ENCODE data around the gene TGFA. TPM values are rescaled to one million over a fixed set of nuclear protein-coding genes. Genes with fewer than 3 reads are reported as not detected.

TGFA gene
- total and polyA plus RNA-seq, 9 donors, result 0.08 to 8.7 (median 1.2) TPM

DNA sequence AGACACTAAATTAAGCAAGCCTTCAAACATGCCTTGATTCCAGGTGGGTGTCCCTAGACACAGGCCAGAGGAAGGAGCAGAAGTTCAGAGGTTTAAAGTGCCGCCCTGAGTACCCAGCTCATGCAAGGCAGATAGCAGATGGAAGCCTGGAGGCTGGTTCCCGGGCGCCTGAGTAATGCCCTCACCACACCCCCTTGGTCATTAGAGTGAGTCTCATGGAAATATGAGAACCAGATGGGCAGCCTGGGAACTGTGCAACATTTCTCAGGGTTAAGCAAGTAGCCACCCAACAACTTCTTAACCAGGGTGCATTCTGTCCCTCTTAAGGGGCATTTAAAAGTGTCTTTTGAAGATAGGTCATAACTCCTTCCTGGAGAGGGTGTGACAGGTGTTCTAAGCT is 44.1 kb downstream of the TGFA start:
- no peak overlapping the region for H3K4me3 ChIP-seq
- no peaks in the 10 kb centered on the region for H3K36me3 ChIP-seq
- TF ChIP-seq POLR2A (IDR thresholded peaks at IDR 0.05), result no peak
- no peak for TF ChIP-seq EP300 (IDR thresholded peaks at IDR 0.05)
- TF ChIP-seq, protein P1, sequence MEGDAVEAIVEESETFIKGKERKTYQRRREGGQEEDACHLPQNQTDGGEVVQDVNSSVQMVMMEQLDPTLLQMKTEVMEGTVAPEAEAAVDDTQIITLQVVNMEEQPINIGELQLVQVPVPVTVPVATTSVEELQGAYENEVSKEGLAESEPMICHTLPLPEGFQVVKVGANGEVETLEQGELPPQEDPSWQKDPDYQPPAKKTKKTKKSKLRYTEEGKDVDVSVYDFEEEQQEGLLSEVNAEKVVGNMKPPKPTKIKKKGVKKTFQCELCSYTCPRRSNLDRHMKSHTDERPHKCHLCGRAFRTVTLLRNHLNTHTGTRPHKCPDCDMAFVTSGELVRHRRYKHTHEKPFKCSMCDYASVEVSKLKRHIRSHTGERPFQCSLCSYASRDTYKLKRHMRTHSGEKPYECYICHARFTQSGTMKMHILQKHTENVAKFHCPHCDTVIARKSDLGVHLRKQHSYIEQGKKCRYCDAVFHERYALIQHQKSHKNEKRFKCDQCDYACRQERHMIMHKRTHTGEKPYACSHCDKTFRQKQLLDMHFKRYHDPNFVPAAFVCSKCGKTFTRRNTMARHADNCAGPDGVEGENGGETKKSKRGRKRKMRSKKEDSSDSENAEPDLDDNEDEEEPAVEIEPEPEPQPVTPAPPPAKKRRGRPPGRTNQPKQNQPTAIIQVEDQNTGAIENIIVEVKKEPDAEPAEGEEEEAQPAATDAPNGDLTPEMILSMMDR (IDR thresholded peaks at IDR 0.05), result no peak
- DNase-seq, result no peak
- H3K4me1 ChIP-seq (ENCODE audit: insufficient read depth), result no peaks in the 10 kb centered on the region
- no peak overlapping the region for H3K27ac ChIP-seq
- intact Hi-C loops (cut with DNase I), result no loop called here
- H3K27me3 ChIP-seq, result no peaks in the 10 kb centered on the region
- H3K9me3 ChIP-seq, result no peaks in the 10 kb centered on the region
- WGBS, 3 donors, result 68 to 90% (median 76%) methylated on average over 3 of the region's 3 CpGs

DNA sequence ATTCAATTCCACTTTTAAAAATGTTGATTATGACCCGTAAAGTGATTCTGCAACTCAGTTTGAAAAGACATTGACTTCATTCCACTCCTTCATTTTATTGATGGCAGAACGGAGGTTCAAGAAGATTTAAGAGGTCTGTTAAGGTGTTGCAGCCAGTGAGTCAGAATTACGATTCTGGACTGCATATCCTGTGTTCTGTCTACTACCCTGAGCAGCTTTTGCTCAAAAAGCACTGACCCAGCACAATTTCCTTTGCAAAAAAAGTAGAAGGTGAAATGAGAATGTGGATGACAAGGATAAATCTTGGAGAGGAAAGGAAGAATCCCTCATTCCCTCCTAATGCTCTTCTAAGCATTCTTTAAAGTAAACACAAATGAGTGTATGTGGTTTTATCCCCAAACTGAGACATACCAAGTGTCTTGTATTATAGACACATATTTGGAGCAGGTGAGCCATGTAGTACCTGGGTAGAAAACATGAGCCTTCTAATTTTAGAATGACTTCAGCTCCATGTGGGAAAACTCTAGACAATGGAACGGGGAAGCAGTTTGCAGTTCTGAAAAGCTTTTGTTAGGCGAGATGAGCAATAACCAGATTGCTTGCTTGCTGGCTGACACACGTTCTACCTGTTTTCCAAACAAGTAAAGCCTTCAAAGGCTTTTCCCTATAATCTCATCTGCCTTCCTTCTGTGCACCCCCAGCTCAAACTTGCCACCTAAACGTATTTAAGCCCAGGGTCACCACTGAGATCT is 44.7 kb downstream of the TGFA start:
- Histone ChIP-seq H3K27me3 (no peaks in the 10 kb centered on the region), H3K36me3 (no peaks in the 10 kb centered on the region), H3K9me3 (no peaks in the 10 kb centered on the region), H3K27ac (no peak overlapping the region), H3K4me3 (no peak overlapping the region), H3K4me1 (ENCODE audit: insufficient read depth) (no peaks in the 10 kb centered on the region)
- 51 to 61% (median 59%) methylated on average over 7 of the region's 7 CpGs for WGBS, 3 donors
- intact Hi-C loops (cut with DNase I), result no loop called here
- TF ChIP-seq POLR2A (IDR thresholded peaks at IDR 0.05) (no peak), EP300 (IDR thresholded peaks at IDR 0.05) (no peak)
- TF ChIP-seq, protein P1 (IDR thresholded peaks at IDR 0.05), result no peak
- no peak for DNase-seq

DNA sequence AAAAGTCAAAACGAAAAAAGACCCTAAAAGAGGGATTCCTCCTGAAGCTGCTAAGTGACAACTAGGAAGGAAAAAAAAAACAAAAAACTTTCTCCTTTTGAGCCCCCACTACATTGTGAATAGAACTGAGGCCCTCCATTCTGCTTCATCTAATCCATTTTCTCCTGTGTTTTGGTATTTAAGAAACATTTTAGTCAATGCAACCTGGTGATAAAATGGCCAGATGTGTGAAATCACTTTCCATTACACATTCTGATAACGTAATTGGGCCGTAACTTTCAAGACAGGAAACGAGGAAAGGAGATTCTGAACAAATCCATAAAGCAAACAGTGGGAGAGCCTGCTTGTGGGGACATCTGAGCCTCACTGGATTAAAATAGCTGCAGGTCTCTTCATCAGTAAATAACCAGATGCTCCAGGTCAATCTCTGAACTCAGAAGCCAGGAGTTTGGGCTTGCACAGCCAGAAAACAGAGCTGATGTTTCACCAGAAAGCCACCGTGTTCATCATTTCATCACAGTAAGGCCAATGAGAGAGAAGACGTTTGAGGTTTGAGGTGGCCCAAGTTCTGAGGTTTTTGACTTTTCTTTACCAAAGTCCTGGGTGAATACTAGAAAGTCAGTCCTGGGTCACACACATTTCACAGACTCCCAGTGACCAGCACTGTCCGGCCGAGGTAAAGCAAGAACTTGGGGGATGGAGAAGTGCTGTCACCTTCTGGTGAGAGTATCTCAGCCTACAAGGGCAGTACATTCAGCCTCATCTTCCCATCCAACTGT is 47.8 kb downstream of the TGFA start:
- H3K9me3 ChIP-seq, result no peaks in the 10 kb centered on the region
- H3K4me3 ChIP-seq, result no peak overlapping the region
- H3K27me3 ChIP-seq, result no peaks in the 10 kb centered on the region
- no peak overlapping the region for H3K27ac ChIP-seq
- TF ChIP-seq POLR2A (IDR thresholded peaks at IDR 0.05) (no peak), EP300 (IDR thresholded peaks at IDR 0.05) (no peak)
- TF ChIP-seq, protein P1 (IDR thresholded peaks at IDR 0.05), result no peak
- WGBS, 3 donors, result 57 to 61% (median 59%) methylated on average over 8 of the region's 8 CpGs
- intact Hi-C loops (cut with DNase I), result no loop called here
- H3K36me3 ChIP-seq, result no peaks in the 10 kb centered on the region
- no peaks in the 10 kb centered on the region for H3K4me1 ChIP-seq (ENCODE audit: insufficient read depth)
- DNase-seq, result no peak

DNA sequence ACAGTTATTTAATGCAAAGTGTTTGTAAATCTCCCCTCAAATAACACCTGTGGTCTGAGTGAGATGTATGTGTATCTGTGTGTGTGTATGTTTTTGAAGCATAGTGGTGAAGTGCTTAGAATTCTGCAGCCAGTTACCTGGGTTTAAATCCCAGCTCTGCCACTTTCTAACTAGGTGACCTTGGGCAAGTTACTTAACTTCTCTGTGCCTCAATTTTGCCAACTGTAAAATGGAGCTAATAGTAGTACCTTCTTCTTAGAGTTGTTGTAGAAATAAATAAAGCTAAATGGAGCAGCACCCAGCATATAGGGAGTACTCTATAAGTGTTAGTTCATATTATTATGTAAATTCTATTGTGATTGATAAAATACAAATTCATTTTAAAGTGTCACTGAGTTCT is 48.9 kb downstream of the TGFA start:
- Histone ChIP-seq H3K4me1 (ENCODE audit: insufficient read depth) (no peaks in the 10 kb centered on the region), H3K4me3 (no peak overlapping the region), H3K27me3 (no peaks in the 10 kb centered on the region), H3K36me3 (no peaks in the 10 kb centered on the region), H3K9me3 (no peaks in the 10 kb centered on the region), H3K27ac (no peak overlapping the region)
- intact Hi-C loops (cut with DNase I), result no loop called here
- no peak for TF ChIP-seq EP300 (IDR thresholded peaks at IDR 0.05)
- TF ChIP-seq, protein P1 (IDR thresholded peaks at IDR 0.05), result no peak
- no peak for TF ChIP-seq POLR2A (IDR thresholded peaks at IDR 0.05)
- DNase-seq, result no peak
